ENCODE measurements around the gene GFI1.
"Not testable (repeated sequence)": the region's sequence is repeated elsewhere in the genome, so short reads cannot be mapped to it uniquely, and the experiment has no call there.

The GFI1 gene

GRCh38 chr1:92441316-92441696, 45.4 kb downstream of the GFI1 start:
- Histone ChIP-seq H3K9ac (ENCODE audit: low read depth, low read length) (no peak overlapping the region), H3K4me1 (ENCODE audit: insufficient read depth, low read length) (peaks cover 17% of the 10 kb centered on the region), H3K27me3 (ENCODE audit: insufficient read depth, low read length) (no peaks in the 10 kb centered on the region), H3K4me3 (ENCODE audit: low read length) (no peak overlapping the region), H3K9me3 (ENCODE audit: insufficient read depth, low read depth, low read length) (peaks cover 9% of the 10 kb centered on the region; the same call in 1 of the 2 replicates), H3K36me3 (ENCODE audit: insufficient read depth, low read length) (no peaks in the 10 kb centered on the region), H3K27ac (ENCODE audit: low read depth, low read length) (no peak overlapping the region)
- 90% methylated on average over 9 of the region's 9 CpGs for WGBS

GRCh38 chr1:92439291-92439690, 47.4 kb downstream of the GFI1 start:
- Histone ChIP-seq H3K27me3 (ENCODE audit: insufficient read depth, low read length) (no peaks in the 10 kb centered on the region), H3K4me3 (ENCODE audit: low read length) (no peak overlapping the region), H3K27ac (ENCODE audit: low read depth, low read length) (no peak overlapping the region), H3K9ac (ENCODE audit: low read depth, low read length) (no peak overlapping the region), H3K36me3 (ENCODE audit: insufficient read depth, low read length) (no peaks in the 10 kb centered on the region), H3K4me1 (ENCODE audit: insufficient read depth, low read length) (peaks cover 13% of the 10 kb centered on the region), H3K9me3 (ENCODE audit: insufficient read depth, low read depth, low read length) (peaks cover 9% of the 10 kb centered on the region; the same call in 1 of the 2 replicates)
- no CpG with 5 or more reads among the region's 1 CpG for WGBS

- H3K27me3 ChIP-seq (ENCODE audit: insufficient read depth, low read length); H3K9ac ChIP-seq (ENCODE audit: low read depth, low read length); H3K4me1 ChIP-seq (ENCODE audit: insufficient read depth, low read length); H3K27ac ChIP-seq (ENCODE audit: low read depth, low read length); H3K9me3 ChIP-seq (ENCODE audit: insufficient read depth, low read depth, low read length); H3K36me3 ChIP-seq (ENCODE audit: insufficient read depth, low read length); H3K4me3 ChIP-seq (ENCODE audit: low read length): not testable (repeated sequence)
- no CpG with 5 or more reads among the region's 1 CpG for WGBS
Measured at GRCh38 chr1:92434572-92434971, 52.2 kb downstream of the GFI1 start.

GRCh38 chr1:92430030-92430429, 56.7 kb downstream of the GFI1 start:
- WGBS, result no CpG with 5 or more reads among the region's 1 CpG
- Histone ChIP-seq H3K27ac (ENCODE audit: low read depth, low read length) (no peak overlapping the region), H3K27me3 (ENCODE audit: insufficient read depth, low read length) (no peaks in the 10 kb centered on the region), H3K4me1 (ENCODE audit: insufficient read depth, low read length) (peaks cover 11% of the 10 kb centered on the region), H3K9ac (ENCODE audit: low read depth, low read length) (no peak overlapping the region), H3K9me3 (ENCODE audit: insufficient read depth, low read depth, low read length) (no peaks in the 10 kb centered on the region), H3K4me3 (ENCODE audit: low read length) (no peak overlapping the region), H3K36me3 (ENCODE audit: insufficient read depth, low read length) (no peaks in the 10 kb centered on the region)

- 41% methylated on average over 2 of the region's 2 CpGs for WGBS
- Histone ChIP-seq H3K27me3 (ENCODE audit: insufficient read depth, low read length) (no peaks in the 10 kb centered on the region), H3K4me3 (ENCODE audit: low read length) (no peak overlapping the region)
Measured at GRCh38 chr1:92425617-92426016, 61.1 kb downstream of the GFI1 start.

More at GRCh38 chr1:92425617-92426016, 61.1 kb downstream of the GFI1 start:
- Histone ChIP-seq H3K36me3 (ENCODE audit: insufficient read depth, low read length) (no peaks in the 10 kb centered on the region), H3K9me3 (ENCODE audit: insufficient read depth, low read depth, low read length) (no peaks in the 10 kb centered on the region), H3K27ac (ENCODE audit: low read depth, low read length) (no peak overlapping the region), H3K9ac (ENCODE audit: low read depth, low read length) (no peak overlapping the region), H3K4me1 (ENCODE audit: insufficient read depth, low read length) (peaks cover 19% of the 10 kb centered on the region)

Measured in HUES64 (cell line).